Measurements from ENCODE around the gene DIRAS1.

The DIRAS1 gene, protein sequence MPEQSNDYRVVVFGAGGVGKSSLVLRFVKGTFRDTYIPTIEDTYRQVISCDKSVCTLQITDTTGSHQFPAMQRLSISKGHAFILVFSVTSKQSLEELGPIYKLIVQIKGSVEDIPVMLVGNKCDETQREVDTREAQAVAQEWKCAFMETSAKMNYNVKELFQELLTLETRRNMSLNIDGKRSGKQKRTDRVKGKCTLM

DNA sequence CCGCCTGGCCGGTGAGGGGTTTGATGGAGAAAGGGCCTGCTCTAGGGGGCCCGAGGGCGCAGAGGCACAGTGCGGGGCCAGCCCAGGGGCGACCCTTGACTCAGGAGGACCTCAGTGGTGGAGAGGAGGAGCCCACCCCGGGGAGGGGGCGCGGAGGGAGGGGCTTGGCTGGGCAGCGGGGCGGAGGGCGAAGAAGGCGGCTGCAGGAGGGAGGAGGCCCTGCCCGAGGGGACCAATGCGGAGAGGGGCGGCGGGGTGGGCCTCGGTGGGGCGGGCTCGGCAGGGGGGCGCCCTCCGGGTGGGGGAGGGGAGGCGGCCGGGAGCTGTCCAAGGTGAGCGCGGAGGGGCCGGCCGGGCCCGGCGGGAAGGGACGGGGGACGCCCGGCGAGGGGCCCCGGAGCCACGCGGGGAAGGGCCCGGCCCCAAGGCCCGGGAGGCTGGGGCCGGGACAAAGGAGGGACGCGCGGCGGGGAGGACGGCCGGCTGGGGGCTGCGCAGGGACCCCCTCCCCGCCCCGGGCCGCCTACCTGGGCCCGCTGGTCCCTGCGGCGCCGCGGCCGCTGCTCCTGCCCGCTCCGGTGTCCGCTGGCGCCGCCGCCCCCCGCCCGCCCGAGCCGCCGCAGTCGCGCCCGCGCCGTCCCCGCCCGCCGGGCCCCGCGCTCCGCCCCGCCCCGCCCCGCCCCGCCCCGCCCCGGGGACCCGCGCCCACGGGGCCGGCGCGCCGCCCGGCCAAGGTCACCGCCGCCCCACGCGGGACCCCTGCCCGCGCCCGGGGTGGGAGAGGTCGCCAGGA lies at the start of gene DIRAS1:
Gene DIRAS1, minus strand, starts transcription at position 596 of the 793 bp plus-strand sequence. CDS start 3,566 bp downstream, outside the sequence.
- peaks cover under 1% of the 10 kb centered on the region; the same call in 1 of the 2 replicates for H3K9me3 ChIP-seq (ENCODE audit: control insufficient read depth, insufficient read depth, low read length)
- H3K4me1 ChIP-seq (ENCODE audit: control insufficient read depth, low read length) = peaks cover 33% of the 10 kb centered on the region
- H3K36me3 ChIP-seq (ENCODE audit: control insufficient read depth, low read length) = peaks cover under 1% of the 10 kb centered on the region
- peak within 1 kb of the TSS; percentile 72 for H3K4me3 ChIP-seq (ENCODE audit: low read length)
- no peaks in the 10 kb centered on the region for H3K79me2 ChIP-seq (ENCODE audit: control insufficient read depth, low read length)
- peak within 1 kb of the TSS; percentile 79 for H3K4me2 ChIP-seq (ENCODE audit: low read length)
- H4K20me1 ChIP-seq (ENCODE audit: control insufficient read depth, insufficient read depth, low read depth, low read length) = no peaks in the 10 kb centered on the region
- TF ChIP-seq EZH2phosphoT487 (IDR thresholded peaks at IDR 0.05; ENCODE audit: borderline replicate concordance, low read length) = no peak
- TF ChIP-seq, protein P1, sequence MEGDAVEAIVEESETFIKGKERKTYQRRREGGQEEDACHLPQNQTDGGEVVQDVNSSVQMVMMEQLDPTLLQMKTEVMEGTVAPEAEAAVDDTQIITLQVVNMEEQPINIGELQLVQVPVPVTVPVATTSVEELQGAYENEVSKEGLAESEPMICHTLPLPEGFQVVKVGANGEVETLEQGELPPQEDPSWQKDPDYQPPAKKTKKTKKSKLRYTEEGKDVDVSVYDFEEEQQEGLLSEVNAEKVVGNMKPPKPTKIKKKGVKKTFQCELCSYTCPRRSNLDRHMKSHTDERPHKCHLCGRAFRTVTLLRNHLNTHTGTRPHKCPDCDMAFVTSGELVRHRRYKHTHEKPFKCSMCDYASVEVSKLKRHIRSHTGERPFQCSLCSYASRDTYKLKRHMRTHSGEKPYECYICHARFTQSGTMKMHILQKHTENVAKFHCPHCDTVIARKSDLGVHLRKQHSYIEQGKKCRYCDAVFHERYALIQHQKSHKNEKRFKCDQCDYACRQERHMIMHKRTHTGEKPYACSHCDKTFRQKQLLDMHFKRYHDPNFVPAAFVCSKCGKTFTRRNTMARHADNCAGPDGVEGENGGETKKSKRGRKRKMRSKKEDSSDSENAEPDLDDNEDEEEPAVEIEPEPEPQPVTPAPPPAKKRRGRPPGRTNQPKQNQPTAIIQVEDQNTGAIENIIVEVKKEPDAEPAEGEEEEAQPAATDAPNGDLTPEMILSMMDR (IDR thresholded peaks at IDR 0.05; ENCODE audit: low read depth, low read length, poor library complexity, severe bottlenecking) = no peak
- H3K27ac ChIP-seq (ENCODE audit: low read depth, low read length) = no peak within 1 kb of the TSS
- peaks cover 29% of the 10 kb centered on the region for H3K27me3 ChIP-seq (ENCODE audit: control insufficient read depth, low read length)
- no peaks in the 10 kb centered on the region for H3F3A ChIP-seq (ENCODE audit: control insufficient read depth, insufficient read depth)
- H3K9me2 ChIP-seq (replicated peaks; ENCODE audit: control insufficient read depth, low read length) = no peaks in the 10 kb centered on the region

DNA sequence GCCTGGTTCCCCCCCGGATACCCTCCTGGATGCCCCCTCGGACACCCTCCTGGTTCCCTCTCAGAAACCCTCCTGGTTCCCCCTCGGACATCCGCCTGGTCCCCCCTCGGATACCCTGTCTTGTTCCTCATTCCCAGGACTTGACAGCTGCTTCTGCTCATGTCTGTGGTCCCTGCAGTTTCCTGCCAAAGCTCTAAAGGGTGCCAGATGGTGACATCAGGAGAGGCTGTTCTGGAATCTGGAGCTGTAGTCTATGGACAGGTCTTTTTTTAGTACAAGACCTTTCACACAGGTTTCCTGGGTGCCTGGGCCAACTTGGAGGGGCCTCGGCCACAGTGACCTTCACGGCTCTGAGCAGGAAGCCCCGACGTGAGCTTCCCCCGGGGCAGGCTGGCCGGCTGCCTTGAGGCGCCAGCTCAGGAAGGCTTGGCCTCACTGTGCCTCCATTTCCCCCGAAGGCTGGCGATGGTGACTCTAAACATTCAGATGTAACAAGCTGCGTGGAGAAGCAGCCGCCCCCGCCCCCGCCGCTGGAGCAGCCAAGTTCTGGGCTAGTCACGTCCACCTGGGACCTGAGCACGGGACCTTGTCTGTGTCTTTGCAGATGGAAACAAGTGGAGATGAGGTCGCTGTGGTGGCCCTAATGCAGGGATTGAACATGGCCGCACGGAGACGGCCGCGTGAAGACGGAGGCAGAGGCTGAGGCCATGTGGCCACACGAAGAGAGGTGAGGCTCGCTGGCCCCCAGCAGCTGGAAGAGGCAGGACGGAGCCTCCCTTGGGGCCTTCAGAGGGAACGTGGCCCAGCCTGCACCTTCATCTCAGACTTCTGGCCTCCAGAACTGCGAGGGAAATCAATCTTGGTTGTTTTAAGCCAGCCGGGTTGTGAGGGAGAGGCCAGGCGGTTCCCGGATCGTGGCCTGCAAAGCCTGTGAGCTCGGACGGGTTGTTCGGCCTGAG lies 49.2 kb upstream of the DIRAS1 start:
- Histone ChIP-seq H3K79me2 (ENCODE audit: control insufficient read depth, low read length) (peaks cover 72% of the 10 kb centered on the region), H3K27ac (ENCODE audit: low read depth, low read length) (no peak overlapping the region), H3K36me3 (ENCODE audit: control insufficient read depth, low read length) (peaks cover 75% of the 10 kb centered on the region), H3K4me3 (ENCODE audit: low read length) (no peak overlapping the region), H4K20me1 (ENCODE audit: control insufficient read depth, insufficient read depth, low read depth, low read length) (no peaks in the 10 kb centered on the region; the same call in 1 of the 2 replicates), H3K4me2 (ENCODE audit: low read length) (no peak overlapping the region), H3K9me2 (replicated peaks; ENCODE audit: control insufficient read depth, low read length) (no peaks in the 10 kb centered on the region), H3K4me1 (ENCODE audit: control insufficient read depth, low read length) (peaks cover 17% of the 10 kb centered on the region), H3K9me3 (ENCODE audit: control insufficient read depth, insufficient read depth, low read length) (no peaks in the 10 kb centered on the region), H3K27me3 (ENCODE audit: control insufficient read depth, low read length) (no peaks in the 10 kb centered on the region), H3F3A (ENCODE audit: control insufficient read depth, insufficient read depth) (peaks cover 4% of the 10 kb centered on the region; the same call in 1 of the 2 replicates)
- TF ChIP-seq, protein P1 (IDR thresholded peaks at IDR 0.05; ENCODE audit: low read depth, low read length, poor library complexity, severe bottlenecking) = no peak
- no peak for TF ChIP-seq EZH2phosphoT487 (IDR thresholded peaks at IDR 0.05; ENCODE audit: borderline replicate concordance, low read length)

DNA sequence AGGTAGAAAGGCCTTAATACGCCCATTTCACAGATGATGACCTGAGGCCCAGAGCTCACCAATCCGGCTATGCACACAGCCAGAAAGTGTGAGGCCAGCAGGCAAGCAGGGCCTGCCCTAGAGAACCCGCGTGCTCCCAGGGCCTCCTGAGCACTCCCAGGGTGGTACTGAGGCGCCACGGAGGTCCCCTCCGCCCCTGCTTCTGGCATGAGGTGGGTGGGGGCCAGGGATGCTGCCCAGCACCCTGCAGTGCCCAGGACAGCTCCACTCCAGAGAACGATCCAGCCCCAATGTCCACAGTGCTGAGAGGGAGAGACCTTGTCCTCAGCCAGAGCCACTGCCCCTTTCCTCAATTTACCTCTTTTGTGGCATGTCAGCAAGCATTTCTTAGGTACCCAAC lies 48.0 kb upstream of the DIRAS1 start:
- no peaks in the 10 kb centered on the region; the same call in 1 of the 2 replicates for H4K20me1 ChIP-seq (ENCODE audit: control insufficient read depth, insufficient read depth, low read depth, low read length)
- H3K4me3 ChIP-seq (ENCODE audit: low read length) = no peak overlapping the region
- peaks cover 6% of the 10 kb centered on the region for H3K4me1 ChIP-seq (ENCODE audit: control insufficient read depth, low read length)
- H3K27me3 ChIP-seq (ENCODE audit: control insufficient read depth, low read length) = no peaks in the 10 kb centered on the region
- H3K9me2 ChIP-seq (replicated peaks; ENCODE audit: control insufficient read depth, low read length) = no peaks in the 10 kb centered on the region
- H3K27ac ChIP-seq (ENCODE audit: low read depth, low read length) = no peak overlapping the region
- TF ChIP-seq, protein P1 (IDR thresholded peaks at IDR 0.05; ENCODE audit: low read depth, low read length, poor library complexity, severe bottlenecking) = no peak
- TF ChIP-seq EZH2phosphoT487 (IDR thresholded peaks at IDR 0.05; ENCODE audit: borderline replicate concordance, low read length) = no peak
- no peaks in the 10 kb centered on the region for H3F3A ChIP-seq (ENCODE audit: control insufficient read depth, insufficient read depth)
- H3K36me3 ChIP-seq (ENCODE audit: control insufficient read depth, low read length) = peaks cover 74% of the 10 kb centered on the region
- no peaks in the 10 kb centered on the region for H3K9me3 ChIP-seq (ENCODE audit: control insufficient read depth, insufficient read depth, low read length)
- H3K4me2 ChIP-seq (ENCODE audit: low read length) = no peak overlapping the region
- H3K79me2 ChIP-seq (ENCODE audit: control insufficient read depth, low read length) = peaks cover 61% of the 10 kb centered on the region
